Measurements from ENCODE around the gene PITHD1.
"Not testable (repeated sequence)": the region's sequence is repeated elsewhere in the genome, so short reads cannot be mapped to it uniquely, and the experiment has no call there.

PITHD1 gene

GRCh38 chr1:23793861-23794731 is 15.9 kb downstream of the PITHD1 start:
- DNase-seq (ENCODE audit: low read depth) = no peak
- no peak overlapping the region for H3K4me3 ChIP-seq (ENCODE audit: low read depth, low read length)
- no peak for TF ChIP-seq CTCF (IDR thresholded peaks at IDR 0.05; ENCODE audit: insufficient read depth, low read depth, low read length, missing control alignments)

- H3K4me3 ChIP-seq (ENCODE audit: low read depth, low read length); DNase-seq (ENCODE audit: low read depth): not testable (repeated sequence)
These were observed 16.5 kb downstream of the PITHD1 start for GRCh38 chr1:23794732-23795182.

GRCh38 chr1:23795676-23796465 is 17.7 kb downstream of the PITHD1 start:
- H3K4me3 ChIP-seq (ENCODE audit: low read depth, low read length) = no peak overlapping the region
- no peak for DNase-seq (ENCODE audit: low read depth)
- TF ChIP-seq CTCF (IDR thresholded peaks at IDR 0.05; ENCODE audit: insufficient read depth, low read depth, low read length, missing control alignments) = no peak

GRCh38 chr1:23796466-23797271 is 18.5 kb downstream of the PITHD1 start:
- no peak for TF ChIP-seq CTCF (IDR thresholded peaks at IDR 0.05; ENCODE audit: insufficient read depth, low read depth, low read length, missing control alignments)
- no peak overlapping the region for H3K4me3 ChIP-seq (ENCODE audit: low read depth, low read length)
- no peak for DNase-seq (ENCODE audit: low read depth)

- no peak overlapping the region for H3K4me3 ChIP-seq (ENCODE audit: low read depth, low read length)
- TF ChIP-seq CTCF (IDR thresholded peaks at IDR 0.05; ENCODE audit: insufficient read depth, low read depth, low read length, missing control alignments) = no peak
- no peak for DNase-seq (ENCODE audit: low read depth)
These were observed 19.5 kb downstream of the PITHD1 start for GRCh38 chr1:23797478-23798448.

- DNase-seq (ENCODE audit: low read depth) = no peak
- peak; percentile 22 for TF ChIP-seq CTCF (IDR thresholded peaks at IDR 0.05; ENCODE audit: insufficient read depth, low read depth, low read length, missing control alignments)
- H3K4me3 ChIP-seq (ENCODE audit: low read depth, low read length) = no peak overlapping the region
These were observed 20.5 kb downstream of the PITHD1 start for GRCh38 chr1:23798662-23799142.
